Measurements from ENCODE around the gene GPR160.
"Not testable (repeated sequence)": the region's sequence is repeated elsewhere in the genome, so short reads cannot be mapped to it uniquely, and the experiment has no call there.

GPR160 gene, protein sequence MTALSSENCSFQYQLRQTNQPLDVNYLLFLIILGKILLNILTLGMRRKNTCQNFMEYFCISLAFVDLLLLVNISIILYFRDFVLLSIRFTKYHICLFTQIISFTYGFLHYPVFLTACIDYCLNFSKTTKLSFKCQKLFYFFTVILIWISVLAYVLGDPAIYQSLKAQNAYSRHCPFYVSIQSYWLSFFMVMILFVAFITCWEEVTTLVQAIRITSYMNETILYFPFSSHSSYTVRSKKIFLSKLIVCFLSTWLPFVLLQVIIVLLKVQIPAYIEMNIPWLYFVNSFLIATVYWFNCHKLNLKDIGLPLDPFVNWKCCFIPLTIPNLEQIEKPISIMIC

DNA sequence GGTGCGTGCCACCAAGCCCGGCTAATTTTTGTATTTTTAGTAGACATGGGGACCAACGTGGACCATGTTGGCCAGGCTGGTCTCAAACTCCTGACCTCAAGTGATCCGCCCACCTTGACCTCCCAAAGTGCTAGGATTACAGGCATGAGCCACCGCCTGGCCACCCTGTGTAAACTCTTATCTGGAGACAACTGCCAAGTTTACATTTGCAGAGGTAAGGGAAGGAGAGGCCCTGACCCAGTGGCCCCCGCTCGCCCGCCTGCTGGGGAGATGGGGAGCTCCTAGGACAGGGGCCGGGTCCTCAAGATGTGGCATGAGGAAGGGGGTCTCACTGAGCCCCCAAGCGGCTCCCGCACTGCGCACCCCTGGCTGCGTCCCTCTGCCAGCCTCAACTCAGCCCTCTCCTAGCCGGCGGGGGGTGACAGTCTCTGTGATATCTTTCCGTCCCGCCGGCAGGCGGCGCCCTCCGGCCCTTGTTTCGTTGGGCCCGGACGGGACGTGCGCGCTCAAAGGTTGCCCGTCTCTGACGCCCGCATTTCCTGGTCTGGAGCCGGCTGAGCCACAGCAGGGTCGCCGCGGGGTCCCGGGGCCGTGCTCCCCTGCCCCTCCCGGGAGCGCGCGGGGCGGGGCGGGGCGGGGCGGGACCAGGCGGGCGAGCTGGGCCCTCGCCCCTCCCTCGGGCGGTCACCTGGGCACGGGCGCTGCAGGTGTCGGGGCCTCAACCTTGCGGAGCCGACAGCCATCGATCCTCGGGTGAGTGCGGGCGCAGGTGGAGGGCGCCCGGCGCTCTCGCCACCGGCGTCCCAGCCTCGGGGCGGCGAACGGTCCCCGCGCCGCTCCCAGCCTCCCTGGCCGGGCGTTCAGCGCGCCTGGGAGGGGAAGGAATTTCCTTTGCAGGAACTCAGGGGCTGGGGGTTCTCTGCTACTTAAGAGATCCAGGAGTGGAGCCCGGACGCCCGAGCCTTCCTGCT lies at the start of gene GPR160:
TSS of gene GPR160 (plus strand) at position 533 of the 971 bp plus-strand sequence. CDS start 45,978 bp downstream, outside the sequence.
- peak in 1 of 2 experiments; percentile 65 for DNase-seq

DNA sequence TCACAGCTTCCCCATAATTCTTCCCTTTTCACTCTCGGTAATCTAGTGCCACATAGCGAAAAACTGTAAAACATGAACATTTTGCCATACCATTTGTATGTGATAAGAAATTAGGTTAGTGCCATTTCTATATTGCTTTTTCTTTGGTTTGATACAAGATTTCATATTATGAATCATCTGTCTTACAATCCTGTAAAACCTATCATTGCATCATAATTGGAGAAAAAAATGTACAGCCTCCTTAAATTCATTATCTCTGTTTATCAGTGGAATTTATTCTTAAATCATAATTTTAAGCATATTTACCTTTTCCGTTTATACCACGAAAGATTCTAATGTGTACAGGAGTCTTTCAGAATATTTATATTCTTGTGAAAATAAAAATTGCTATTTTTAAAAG lies 47.4 kb upstream of the GPR160 start:
- no peak for DNase-seq

DNA sequence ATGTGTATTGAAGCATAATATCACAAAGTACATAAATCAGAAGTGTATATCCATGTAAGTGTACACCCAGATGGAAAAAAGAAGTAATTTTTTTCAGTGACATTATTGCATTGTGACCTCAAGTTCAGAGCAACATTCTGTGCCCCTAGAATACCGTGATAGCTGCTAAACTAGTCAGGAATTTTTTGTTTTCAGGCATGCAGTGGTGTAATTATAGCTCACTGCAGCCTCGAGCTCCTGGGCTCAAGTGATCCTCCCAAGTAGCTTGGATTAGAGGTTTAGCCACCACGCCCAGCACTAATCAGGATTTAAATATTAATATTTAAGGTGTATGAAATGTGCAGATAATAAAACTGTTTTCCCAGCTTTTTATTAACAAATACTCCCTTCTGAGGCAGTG lies 45.6 kb upstream of the GPR160 start:
- DNase-seq, result no peak

DNA sequence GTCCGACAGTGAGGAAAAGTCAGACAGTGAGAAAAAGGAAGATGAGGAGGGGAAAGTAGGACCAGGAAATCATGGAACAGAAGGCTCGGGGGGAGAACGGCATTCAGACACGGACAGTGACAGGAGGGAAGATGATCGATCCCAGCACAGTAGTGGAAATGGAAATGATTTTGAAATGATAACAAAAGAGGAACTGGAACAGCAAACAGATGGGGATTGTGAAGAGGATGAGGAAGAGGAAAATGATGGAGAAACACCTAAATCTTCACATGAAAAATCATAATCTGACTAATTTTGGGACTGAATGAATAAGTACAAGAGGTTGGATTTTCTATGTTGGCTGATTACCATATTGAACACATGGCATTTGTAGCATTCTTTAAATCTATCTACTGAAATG lies 45.0 kb upstream of the GPR160 start:
- no peak for DNase-seq

DNA sequence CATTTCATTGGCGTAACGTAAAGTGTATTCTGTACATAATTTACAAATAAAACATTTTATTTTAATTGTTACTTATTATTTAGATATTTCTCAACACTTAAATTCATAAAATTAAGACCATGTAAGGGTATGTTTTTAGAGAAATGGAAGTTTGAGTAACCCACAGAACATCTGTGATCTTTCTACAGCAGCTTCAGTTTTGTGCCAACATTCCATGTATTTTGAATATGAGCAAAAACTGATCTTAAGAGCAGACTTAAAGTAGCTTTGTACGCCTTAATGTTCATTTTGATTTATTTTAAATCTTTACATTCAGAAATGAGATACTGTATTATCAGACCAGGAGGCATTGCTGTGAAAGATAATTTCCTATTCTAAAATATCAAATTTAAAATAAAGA lies 44.0 kb upstream of the GPR160 start:
- DNase-seq, result no peak

DNA sequence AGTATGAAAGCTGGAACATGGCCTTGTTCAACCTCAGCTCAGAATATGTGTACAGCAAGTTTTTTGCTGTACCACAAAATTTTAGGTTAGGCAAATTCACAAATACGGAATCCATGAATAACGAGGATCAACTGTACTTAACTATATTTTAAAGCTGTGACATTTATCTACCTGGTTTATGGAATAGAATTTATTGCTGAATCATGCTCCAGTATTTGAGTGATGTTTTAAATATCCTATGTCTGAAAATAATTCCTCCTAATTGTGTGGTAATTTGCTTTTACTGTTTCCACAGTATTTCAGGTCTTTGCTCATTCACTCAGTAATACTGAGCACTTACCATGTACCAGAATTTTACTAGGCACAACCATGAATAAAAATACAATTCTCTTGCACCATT lies 41.7 kb upstream of the GPR160 start:
- no peak for DNase-seq

DNA sequence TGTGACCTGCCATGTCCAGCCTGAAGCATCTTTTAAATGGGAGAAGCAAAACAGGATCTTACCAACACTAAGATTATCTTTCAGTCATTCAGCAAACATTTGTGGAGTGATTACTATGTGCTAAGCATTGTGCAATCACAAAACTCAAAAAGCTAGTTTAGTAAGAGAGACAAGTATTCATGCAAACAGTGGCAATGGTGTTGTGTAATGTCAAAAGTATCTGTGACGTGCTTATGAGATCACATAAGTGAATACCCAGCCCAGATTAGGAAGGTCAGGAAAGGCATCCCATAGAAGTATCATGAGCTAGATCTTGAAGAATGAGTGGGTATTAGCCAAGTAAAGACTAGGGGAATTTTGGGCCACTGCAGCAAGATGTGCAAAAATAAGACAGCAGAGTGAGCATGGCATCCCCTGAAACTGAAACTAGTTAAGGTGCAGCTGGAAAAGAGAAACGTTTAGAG lies 39.1 kb upstream of the GPR160 start:
- DNase-seq, result peak in 1 of 2 experiments; percentile 13

DNA sequence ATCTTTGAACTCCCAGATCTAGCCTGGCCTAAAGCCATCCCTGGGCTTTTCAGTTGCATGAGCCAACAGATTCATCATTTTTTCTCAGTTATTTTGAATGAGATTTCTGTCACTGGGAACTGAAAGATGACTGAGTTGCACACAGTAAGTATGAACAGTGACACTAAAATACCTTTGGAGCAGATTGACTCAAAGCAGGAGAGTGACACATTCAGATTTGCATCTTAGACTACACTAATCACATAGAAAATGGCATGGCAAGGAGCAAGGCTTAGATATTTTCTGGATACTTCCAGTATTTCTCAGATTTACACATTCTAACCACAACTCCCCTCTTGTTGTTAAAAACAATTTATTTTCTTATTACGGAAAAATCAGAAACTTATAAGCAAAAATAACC lies 38.4 kb upstream of the GPR160 start:
- no peak for DNase-seq

DNA sequence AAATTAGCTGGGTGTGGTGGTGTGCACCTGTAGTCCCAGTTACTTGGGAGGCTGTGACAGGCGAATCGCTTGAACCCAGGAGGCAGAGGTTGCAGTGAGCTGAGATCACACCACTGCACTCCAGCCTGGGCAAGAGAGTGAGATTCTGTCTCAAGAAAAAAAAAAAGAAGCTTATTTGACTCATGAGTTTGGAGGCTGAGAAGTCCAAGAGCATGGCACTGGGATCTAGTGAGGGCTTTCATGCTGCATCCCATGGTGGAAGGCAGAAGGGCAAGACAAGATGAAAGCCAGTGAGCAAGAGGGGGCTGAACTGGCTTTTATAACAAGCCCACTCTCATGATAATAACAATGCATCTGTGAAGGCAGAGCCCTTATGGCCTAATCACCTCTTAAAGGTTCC lies 37.7 kb upstream of the GPR160 start:
- no peak for DNase-seq

DNA sequence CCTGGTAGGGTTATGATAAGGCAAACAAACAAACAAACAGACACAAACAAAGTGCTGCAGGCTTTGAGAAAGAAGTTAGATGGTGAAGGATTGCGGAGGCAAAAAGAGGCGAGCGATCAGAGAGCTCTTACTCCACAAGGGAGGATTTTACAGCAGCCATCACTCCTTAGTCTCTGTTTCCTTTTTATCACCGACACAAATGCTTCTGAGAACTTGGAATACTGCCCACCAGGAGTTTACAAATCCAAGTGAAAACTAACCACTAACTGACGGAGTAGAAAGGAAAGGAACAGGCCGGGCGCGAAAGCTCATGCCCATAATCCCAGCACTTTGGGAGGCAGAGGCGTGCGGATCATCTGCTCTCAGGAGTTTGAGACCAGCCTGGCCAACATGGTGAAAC lies 35.6 kb upstream of the GPR160 start:
- DNase-seq, result no peak

DNA sequence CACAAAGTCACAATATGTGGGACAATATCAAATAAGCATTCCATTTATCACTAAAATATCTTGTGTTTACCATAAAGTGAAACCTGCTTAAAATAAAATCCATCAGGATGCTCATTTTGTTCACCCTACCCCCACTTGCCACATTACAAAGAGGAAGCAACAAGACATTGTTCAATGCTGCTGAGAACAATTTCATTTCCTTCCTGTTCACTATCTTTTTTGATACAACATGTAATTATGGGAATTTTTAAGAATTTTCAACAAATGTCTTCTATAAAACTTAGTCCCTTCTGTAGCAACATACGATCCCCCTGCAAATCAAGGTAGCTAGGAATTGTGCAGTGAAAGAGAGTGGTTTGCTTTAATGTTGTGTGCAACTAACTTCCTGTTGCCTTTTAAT lies 34.9 kb upstream of the GPR160 start:
- DNase-seq, result no peak

DNA sequence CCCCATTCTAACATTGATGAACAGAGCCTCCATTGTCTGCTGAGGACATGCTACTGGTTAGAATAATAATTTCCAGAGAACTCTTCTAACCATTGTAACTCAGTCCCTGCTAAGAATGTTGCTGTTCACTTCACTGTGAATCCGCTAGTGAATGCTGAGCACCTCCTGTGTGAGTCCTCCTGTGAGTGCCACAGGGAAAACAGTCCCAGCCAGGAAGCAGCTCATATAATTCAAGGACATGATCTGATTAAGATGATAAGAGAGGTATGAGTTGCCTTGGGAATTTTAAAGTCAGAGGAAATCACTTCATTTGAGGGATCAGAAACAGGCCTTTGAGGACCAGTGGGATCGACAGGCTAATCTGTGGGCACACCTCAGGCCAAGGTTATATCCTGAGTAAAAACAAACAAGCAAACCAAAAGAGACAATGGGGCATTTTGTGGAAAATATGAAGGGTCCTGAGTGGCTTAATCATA lies 33.9 kb upstream of the GPR160 start:
- no peak for DNase-seq

DNA sequence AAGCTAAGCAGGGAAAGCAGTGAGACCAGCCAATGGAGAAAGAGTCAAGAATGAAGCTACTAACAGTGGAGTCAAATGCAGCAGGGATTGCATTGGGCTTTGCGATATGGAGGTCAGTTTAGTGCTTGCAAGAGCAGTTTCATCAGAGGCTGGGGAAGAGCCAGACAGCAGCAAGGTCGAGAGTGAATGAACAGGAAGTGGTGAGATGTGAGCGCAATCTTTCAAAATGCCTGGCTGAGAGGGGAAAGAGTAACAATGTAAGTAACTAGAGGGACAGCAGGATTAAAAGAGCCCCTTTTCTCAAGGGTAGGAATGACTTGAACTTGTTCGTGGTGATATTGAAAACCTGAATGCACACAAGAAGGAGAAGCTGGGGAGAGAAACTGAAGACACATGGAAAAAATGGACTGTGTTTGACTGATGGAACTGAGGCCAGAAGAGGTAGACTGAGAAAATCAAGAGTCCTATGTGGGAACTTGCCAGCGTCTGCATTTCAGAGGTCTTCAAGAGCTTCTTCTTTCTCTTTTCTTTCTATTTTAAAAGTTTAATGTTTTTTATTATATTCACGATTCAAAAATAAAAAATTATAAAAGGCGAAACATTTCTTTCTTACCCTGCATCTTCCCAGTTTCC lies 30.6 kb upstream of the GPR160 start:
- no peak for DNase-seq

DNA sequence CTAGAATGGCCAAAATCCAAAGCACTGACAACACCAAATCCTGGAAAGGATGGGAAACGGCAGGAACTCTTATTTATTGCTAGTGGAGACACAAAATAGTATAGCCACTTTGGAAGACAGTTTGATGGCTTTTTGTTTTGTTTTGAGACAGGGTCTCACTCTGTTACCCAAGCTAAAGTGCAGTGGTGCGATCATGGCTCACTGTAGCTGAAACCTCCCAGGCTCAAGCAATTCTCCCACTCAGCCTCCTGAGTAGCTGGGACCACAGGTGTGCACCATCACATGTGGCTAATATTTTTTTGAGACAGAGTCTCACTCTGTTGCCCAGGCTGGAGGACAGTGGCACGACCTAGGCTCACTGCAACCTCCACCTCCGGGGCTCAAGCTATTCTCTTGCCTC lies 27.3 kb upstream of the GPR160 start:
- no peak for DNase-seq

DNA sequence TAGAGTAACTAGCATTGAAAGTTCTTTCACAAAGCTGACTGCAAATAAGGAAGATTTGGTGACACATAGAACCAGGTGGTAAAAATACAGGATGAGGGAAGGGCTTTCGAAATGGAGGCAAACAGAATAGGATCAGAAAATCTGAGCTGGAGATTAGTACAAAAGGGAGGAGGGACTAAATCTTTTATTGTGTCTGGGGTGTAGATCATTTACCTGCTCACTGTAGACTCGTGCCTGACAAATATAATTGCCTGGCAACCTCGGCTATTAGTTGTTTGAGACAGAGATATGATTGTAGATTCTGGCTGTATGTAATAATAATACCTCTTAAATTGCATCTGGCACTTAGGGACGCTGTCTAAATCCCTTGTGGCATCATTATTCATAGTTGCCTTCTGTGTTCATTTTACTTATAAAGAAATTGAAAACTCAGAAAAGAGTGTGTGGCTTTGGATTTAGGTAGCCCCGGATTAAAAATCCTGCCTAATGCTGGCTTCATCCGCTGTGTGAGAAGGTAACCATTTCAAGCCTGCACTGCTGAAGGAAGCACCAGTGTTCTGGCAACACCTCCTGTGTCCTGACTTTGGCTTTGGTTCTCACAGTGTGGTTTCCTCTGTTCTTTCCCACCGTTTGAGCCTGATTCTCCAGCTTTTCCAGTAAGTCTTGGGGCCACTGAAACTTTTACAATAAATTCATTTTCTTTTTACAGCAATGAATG lies 25.0 kb upstream of the GPR160 start:
- no peak for DNase-seq

DNA sequence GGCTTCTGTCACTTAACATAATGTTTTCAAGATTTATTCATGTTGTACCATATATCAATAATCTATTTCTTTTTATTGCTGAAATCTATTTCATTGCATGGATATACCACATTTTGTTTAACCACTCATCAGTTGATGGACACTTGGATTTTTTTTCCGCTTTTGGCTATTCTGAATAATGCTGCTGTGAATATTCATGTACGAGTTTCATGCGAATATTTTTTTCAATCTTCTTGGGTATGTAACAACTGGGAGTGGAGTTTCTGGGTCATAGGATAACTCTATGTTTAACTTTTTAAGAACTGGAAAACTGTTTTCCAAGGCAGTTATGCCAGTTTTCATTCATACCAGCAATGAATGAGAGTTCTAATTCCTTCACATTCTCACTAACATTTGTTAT lies 21.7 kb upstream of the GPR160 start:
- no peak for DNase-seq

DNA sequence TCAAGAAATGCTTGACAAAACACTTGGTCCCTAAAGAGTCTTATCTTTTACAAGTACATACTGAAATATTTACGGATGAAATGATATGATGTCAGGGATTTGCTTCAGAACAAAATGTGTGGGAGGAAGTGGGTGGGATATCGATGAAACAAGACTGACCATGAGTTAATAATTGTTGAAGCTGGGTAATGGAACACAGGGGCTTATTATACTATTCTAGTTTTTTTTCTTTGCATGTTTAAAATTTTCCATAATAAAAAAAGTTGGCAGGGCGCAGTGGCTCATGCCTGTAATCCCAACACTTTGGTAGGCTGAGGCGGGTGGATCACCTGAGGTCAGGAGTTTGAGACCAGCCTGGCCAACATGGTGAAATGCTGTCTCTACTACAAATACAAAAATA lies 18.5 kb upstream of the GPR160 start:
- DNase-seq, result not testable (repeated sequence)

DNA sequence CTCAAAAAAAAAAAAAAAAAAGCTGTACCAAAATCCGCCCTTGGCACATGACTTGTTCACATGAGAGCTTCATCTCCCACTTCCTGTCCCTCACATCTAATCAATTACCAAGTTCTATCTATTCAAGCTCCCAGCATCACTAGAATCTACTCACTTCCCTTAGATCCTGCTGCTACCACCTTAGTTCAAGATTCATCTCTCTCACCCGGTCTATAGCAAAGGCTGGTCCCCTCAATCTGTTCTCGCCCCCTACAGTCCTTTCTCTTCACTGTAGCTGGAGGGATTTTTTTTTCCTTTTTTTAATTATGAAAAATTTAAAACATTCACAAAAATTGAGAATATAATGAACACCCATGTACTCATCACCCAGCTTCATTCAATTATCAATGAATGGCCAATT lies 16.7 kb upstream of the GPR160 start:
- DNase-seq, result no peak

DNA sequence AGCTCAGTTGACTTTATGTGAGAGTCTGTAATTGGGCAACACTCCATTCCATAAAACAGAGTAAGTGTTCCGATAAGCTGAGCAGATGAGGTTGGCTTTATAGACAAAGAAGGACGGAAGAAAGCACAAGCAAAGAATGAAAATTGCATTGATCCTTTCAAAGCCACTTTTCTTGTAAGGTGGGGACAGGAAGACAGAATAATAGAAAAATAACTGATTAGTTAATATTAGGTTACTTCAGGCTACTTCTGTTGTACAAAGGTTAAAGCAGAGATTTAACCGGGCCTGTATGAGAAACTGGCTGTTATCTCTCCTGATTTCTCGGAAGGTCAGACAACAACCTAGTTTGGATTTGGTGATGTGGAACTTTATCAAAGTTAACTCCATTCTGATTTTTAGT lies 15.5 kb upstream of the GPR160 start:
- DNase-seq, result no peak

DNA sequence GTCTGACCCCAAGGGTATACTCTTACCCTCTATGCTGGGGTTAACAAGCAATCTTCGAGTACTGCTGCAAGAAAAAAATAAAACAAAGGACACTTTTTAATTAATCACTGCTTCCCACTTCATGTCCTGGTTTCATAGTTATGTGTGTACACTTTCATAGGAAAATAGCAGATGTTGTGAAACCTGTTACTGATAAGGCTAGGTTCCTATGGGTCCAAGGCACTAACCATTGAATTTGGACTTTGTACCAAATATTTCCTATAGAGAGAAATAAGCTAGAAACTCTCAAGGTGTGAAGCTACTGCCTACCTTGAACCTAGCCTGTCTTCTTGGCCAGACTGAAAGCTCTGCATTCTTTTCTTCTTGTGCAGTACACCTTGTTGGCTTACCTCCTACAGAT lies 14.6 kb upstream of the GPR160 start:
- DNase-seq, result no peak

DNA sequence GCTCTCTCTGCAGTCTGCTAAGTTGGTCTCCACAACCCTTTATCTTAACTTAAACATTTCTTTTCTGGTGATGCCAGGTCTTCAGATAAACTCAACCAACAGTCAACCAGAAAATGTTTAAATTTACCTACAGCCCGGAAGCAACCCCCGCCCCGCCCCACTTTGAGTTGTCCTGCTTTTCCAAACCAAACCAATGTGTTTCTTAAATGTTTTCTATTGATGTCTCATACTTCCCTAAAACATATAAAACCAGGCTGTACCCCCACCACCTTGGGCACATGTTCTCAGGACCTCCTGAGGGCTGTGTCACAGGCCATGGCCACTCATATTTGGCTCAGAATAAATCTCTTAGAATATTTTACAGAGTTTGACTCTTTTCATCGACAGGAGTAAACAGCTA lies 13.2 kb upstream of the GPR160 start:
- DNase-seq, result no peak

DNA sequence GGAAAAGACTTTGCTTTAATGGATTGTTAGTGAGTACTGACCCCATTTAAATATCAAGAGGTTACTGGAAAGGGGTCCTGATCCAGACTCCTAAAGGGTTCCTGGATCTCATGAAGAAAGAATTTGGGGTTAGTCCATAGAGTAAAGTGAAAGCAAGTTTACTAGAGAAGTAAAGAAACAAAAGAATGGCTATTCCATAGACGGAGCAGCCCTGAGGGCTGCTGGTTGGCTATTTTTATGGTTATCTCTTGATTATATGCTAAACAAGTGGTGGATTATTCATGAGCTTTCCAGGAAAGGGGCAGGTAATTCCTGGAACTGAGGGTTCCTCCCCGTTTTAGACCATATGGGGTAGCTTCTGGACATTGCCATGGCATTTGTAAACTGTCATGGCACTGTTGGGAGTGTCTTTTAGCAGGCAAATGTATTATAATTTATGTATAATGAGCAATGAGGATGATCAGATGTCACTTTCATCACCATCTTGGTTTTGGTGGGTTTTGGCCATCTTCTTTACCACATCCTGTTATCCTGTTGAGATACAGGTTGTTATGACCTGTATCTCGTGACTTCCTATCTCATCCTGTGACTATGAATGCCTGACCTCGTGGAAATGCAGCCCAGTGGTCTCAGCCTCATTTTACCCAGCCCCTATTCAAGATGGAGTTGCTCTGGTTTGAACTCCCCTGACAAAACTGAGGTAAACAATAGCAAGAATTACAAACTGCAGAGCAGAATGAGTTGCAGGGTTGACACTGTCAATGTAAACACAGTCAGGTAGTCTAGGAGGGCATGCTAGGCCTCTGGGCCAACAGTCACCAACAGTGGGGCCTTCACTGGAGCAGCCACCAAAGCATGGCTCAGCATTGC lies 10.3 kb upstream of the GPR160 start:
- DNase-seq, result no peak

All from SW 1271 (cell line).